Endothelial cell of umbilical vein (primary cell): ENCODE results near the gene NOSIP. TPM values are rescaled to one million over a fixed set of nuclear protein-coding genes. Genes with fewer than 3 reads are reported as not detected.

Experiments
- BruUV-seq: library from RNA; stranded (reverse); fragments of 400-500 nt; replicated peaks from 2 replicates; lab custom pipeline; 2021; lab: Mats Ljungman, UMichigan
- CTCF ChIA-PET: fragments of 300-600, 350-600 bp; sonication (Branson Sonifier 250); formaldehyde crosslinking; loops from one replicate; lab custom pipeline; 2021; ENCODE audit warnings: antibody characterized with exemption, inconsistent platforms; lab: Charles Lee
- POLR2A ChIA-PET: fragments of 300-600, 350-600 bp; sonication (Branson Sonifier 250); formaldehyde crosslinking; loops from one replicate; lab custom pipeline; 2021; ENCODE audit warnings: antibody characterized with exemption, inconsistent platforms; lab: Charles Lee
- DNase-seq: peaks from one replicate; pipeline ENCODE4 v3.0.0-alpha.2; 2011; ENCODE audit warnings: low read depth, low spot score
- FAIRE-seq: peaks from 2 replicates; lab custom pipeline; 2011; peaks lifted over from hg19 to GRCh38; lab: Jason Lieb, UNC
- H2AFZ ChIP-seq: 2 replicates; pipeline ENCODE4 v1.6.0; 2012; ENCODE audit warnings: low read depth, low read length, control low read depth, inconsistent platforms
- H3K27ac ChIP-seq: 2 replicates; pipeline ENCODE4 v1.5.1; 2011; ENCODE audit warnings: low read depth, mild to moderate bottlenecking, control low read depth, low read length, moderate library complexity; ENCODE audit not compliant: insufficient read depth
- H3K27me3 ChIP-seq, 2 experiments: 2 replicates each; pipeline versions ENCODE4 v1.6.0 to v1.6.1; 2011; ENCODE audit warnings: low read length in 2 of 2, mixed read lengths in 1 of 2; ENCODE audit not compliant: control insufficient read depth in 2 of 2, insufficient read depth in 2 of 2
- H3K36me3 ChIP-seq, 2 experiments: 2 replicates in 1 of 2; 3 replicates in 1 of 2; pipeline ENCODE4 v1.5.1; 2011; ENCODE audit warnings: low read length in 2 of 2, mild to moderate bottlenecking in 1 of 2, moderate library complexity in 1 of 2; ENCODE audit not compliant: control insufficient read depth in 2 of 2, insufficient read depth in 2 of 2; ENCODE audit errors: extremely low read depth in 1 of 2
- H3K4me1 ChIP-seq: 3 replicates; pipeline ENCODE4 v1.5.1; 2011; ENCODE audit warnings: mild to moderate bottlenecking, low read length; ENCODE audit not compliant: control insufficient read depth, insufficient read depth; ENCODE audit errors: extremely low read depth
- H3K4me2 ChIP-seq: 2 replicates; pipeline ENCODE4 v1.6.1; 2011; ENCODE audit warnings: low read length, control low read depth, mixed read lengths; ENCODE audit not compliant: insufficient read depth
- H3K4me3 ChIP-seq, 3 experiments: fragments of 200-600 bp in 1 of 3; sonication (generic), shearing (Covaris generic) in 1 of 3; replicated peaks in 1 of 3; 2 replicates each; pipeline ENCODE4 v1.5.1; 2011 to 2016; ENCODE audit warnings: control low read depth in 3 of 3, low read length in 3 of 3, mild to moderate bottlenecking in 2 of 3, inconsistent platforms in 1 of 3, low read depth in 1 of 3, moderate library complexity in 1 of 3; ENCODE audit not compliant: insufficient read depth in 1 of 3
- H3K79me2 ChIP-seq: 2 replicates; pipeline ENCODE4 v1.6.0; 2012; ENCODE audit warnings: low read length, inconsistent platforms; ENCODE audit not compliant: control insufficient read depth, insufficient read depth
- H3K9ac ChIP-seq: replicated peaks from 2 replicates; pipeline ENCODE3; 2011; ENCODE audit warnings: low read length, control low read depth; ENCODE audit not compliant: insufficient read depth; ENCODE audit errors: extremely low read depth
- H3K9me1 ChIP-seq: replicated peaks from 3 replicates; pipeline ENCODE4 v1.6.0; 2011; ENCODE audit warnings: mild to moderate bottlenecking, low read length; ENCODE audit not compliant: control insufficient read depth, insufficient read depth; ENCODE audit errors: extremely low read depth
- H3K9me3 ChIP-seq: replicated peaks from 2 replicates; pipeline ENCODE4 v1.5.1; 2012; ENCODE audit warnings: low read length, inconsistent platforms; ENCODE audit not compliant: control insufficient read depth, insufficient read depth
- H4K20me1 ChIP-seq: replicated peaks from 2 replicates; pipeline ENCODE3; 2011; ENCODE audit warnings: mild to moderate bottlenecking, low read length; ENCODE audit not compliant: control insufficient read depth, insufficient read depth; ENCODE audit errors: extremely low read depth
- CTCF ChIP-seq, 2 donors: IDR thresholded peaks; 1 replicate in 1 of 2; 2 replicates in 1 of 2; pipeline ENCODE4 v1.5.1; 2011; ENCODE audit warnings: low read length in 2 of 2, mild to moderate bottlenecking in 2 of 2, moderate library complexity in 2 of 2, control low read depth in 1 of 2, inconsistent platforms in 1 of 2, low read depth in 1 of 2; ENCODE audit not compliant: insufficient read depth in 1 of 2; ENCODE audit errors: extremely low read depth in 1 of 2
- EZH2 ChIP-seq: IDR thresholded peaks from 2 replicates; pipeline ENCODE4 v1.6.1; 2012; ENCODE audit warnings: borderline replicate concordance, low read depth, mild to moderate bottlenecking, moderate library complexity, low read length, inconsistent platforms; ENCODE audit not compliant: severe bottlenecking
- FOS ChIP-seq: IDR thresholded peaks from 2 replicates; pipeline ENCODE4 v1.6.1; 2011; ENCODE audit warnings: mild to moderate bottlenecking, low read length, moderate library complexity, borderline replicate concordance; ENCODE audit not compliant: insufficient read depth
- GATA2 ChIP-seq: IDR thresholded peaks from 2 replicates; pipeline ENCODE4 v1.7.0; 2011; ENCODE audit warnings: low read depth, mild to moderate bottlenecking, moderate library complexity, mixed read lengths, low read length; ENCODE audit not compliant: insufficient read length, insufficient read depth
- JUN ChIP-seq: IDR thresholded peaks from 2 replicates; pipeline ENCODE4 v1.6.1; 2011; ENCODE audit warnings: borderline replicate concordance, low read depth; ENCODE audit not compliant: insufficient read length, insufficient read depth
- MAX ChIP-seq: IDR thresholded peaks from 2 replicates; pipeline ENCODE4 v1.6.1; 2011; ENCODE audit not compliant: insufficient read depth, insufficient read length
- MYC ChIP-seq: IDR thresholded peaks from one replicate; pipeline ENCODE4 v1.6.1; 2011; ENCODE audit warnings: mild to moderate bottlenecking, low read depth, low read length
- POLR2A ChIP-seq: IDR thresholded peaks from 2 replicates; pipeline ENCODE4 v1.6.1; 2012; ENCODE audit warnings: low read depth, mild to moderate bottlenecking, control low read depth, low read length
- POLR2AphosphoS5 ChIP-seq: IDR thresholded peaks from 2 replicates; pipeline ENCODE4 v1.6.1; 2012; ENCODE audit warnings: low read depth, mild to moderate bottlenecking, control low read depth, low read length, moderate library complexity; ENCODE audit not compliant: insufficient read depth
- dilution Hi-C: fragments of 300-500 bp; cut with MboI; formaldehyde crosslinking; loops from one replicate; pipeline ENCODE4 v1.15.0; 2019; ENCODE audit warnings: low sequenced_read_pairs; ENCODE audit not compliant: extremely low pct_ligation_motif_present
- intact Hi-C: fragments of 100-400 bp; cut with micrococcal nuclease; formaldehyde crosslinking; loops from one replicate; pipeline ENCODE4 v1.10.0; 2022
- polyA plus RNA-seq, 4 experiments: library from polyadenylated mRNA; depleted of rRNA in 3 of 4; stranded (reverse) in 3 of 4; unstranded in 1 of 4; fragments of >200 nt; gene quantifications; 2 replicates each; pipeline versions ENCODE4 v1.2.1 to v1.2.3, GENCODE V29; 2011 to 2012; ENCODE audit warnings: missing spikeins in 1 of 4
- total RNA-seq: library from RNA; stranded (reverse); gene quantifications from 2 replicates; pipeline ENCODE4 v1.2.3, GENCODE V29; 2021

NOSIP gene
- total and polyA plus RNA-seq, 2 donors (not counting 3 experiments of a cell fraction or from before 2014, with no cell fraction given), result 77.5 to 128 TPM

- Histone ChIP-seq H4K20me1 (no peaks in the 10 kb centered on the region), H2AFZ (no peak overlapping the region), H3K4me3 (no peak overlapping the region), H3K27ac (no peak overlapping the region), H3K4me1 (no peaks in the 10 kb centered on the region), H3K9me1 (no peaks in the 10 kb centered on the region), H3K4me2 (no peak overlapping the region), H3K9ac (no peak overlapping the region), H3K9me3 (no peaks in the 10 kb centered on the region), H3K27me3 (no peaks in the 10 kb centered on the region), H3K36me3 (peaks cover 0 to under 1% of the 10 kb centered on the region in 2 experiments), H3K79me2 (peaks cover 51% of the 10 kb centered on the region)
- TF ChIP-seq JUN, result no peak
- no peak for TF ChIP-seq MYC
- no peak for TF ChIP-seq POLR2AphosphoS5
- no peak for TF ChIP-seq CTCF (IDR thresholded peaks at IDR 0.05; ENCODE audit: extremely low read depth in 1 of 2, insufficient read depth in 1 of 2, low read depth in 1 of 2, low read length in 2 of 2)
- no peak for TF ChIP-seq POLR2A
- no peak for TF ChIP-seq EZH2
- TF ChIP-seq GATA2, result no peak
- TF ChIP-seq MAX, result no peak
- TF ChIP-seq FOS, result no peak
- ChIA-PET CTCF (interaction anchor here (1.2 kb wide), 1 partner anchor 9 kb away, joined by 9 read pairs; no protein-coding TSS in a partner anchor), POLR2A (no interaction called here)
- DNase-seq, result no peak
- FAIRE-seq, result no peak
- intact Hi-C loops, result no loop called here
- BruUV-seq, result no TSS peak
- dilution Hi-C loops, result no loop called here
Measured at GRCh38 chr19:49567861-49568441, 12.4 kb downstream of the NOSIP start.
